ENCODE measurements around the gene U2AF2.

DNA sequence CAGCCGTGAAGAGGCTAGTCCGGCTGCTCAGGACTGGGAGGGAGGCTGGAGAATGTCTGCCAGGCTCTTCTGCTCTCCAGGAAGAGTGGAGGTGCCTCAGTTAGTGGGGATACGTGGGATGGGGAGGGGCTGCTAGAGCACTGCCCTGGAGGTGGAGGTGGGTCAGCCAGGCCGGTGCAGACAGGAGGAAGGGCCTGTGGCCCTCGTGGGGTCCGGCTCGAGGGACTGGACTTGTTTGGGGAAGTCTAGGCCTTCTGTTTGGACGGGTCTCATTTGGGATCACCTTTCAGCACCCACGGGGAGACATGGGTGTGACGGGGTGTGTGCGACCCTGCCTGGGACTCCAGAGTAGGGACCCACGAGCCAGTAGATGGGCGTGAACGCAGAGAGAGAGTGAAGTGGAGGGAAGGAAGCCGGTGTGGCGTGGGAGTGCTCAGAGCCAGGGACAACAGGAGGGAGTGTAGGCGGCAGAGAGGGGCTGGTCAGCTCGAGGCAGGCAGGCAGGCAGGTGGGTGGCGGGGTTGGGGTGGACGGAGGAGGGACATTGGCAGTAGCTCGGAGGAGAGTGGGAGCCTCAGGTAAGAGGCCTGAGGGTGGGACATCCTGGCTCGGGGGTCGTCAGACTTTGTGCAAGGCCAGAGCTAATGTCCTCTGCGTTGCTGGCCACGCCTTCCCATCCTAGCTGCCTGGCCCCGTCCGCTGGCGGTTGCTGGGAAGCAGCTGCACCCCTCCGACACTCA lies 31.6 kb downstream of the U2AF2 start:
- TF ChIP-seq SIN3A (IDR thresholded peaks at IDR 0.05; ENCODE audit: borderline replicate concordance, insufficient read depth, low read depth, low read length) (no peak), POLR2AphosphoS5 (IDR thresholded peaks at IDR 0.05; ENCODE audit: low read depth, low read length) (no peak)
- TF ChIP-seq, protein P1, sequence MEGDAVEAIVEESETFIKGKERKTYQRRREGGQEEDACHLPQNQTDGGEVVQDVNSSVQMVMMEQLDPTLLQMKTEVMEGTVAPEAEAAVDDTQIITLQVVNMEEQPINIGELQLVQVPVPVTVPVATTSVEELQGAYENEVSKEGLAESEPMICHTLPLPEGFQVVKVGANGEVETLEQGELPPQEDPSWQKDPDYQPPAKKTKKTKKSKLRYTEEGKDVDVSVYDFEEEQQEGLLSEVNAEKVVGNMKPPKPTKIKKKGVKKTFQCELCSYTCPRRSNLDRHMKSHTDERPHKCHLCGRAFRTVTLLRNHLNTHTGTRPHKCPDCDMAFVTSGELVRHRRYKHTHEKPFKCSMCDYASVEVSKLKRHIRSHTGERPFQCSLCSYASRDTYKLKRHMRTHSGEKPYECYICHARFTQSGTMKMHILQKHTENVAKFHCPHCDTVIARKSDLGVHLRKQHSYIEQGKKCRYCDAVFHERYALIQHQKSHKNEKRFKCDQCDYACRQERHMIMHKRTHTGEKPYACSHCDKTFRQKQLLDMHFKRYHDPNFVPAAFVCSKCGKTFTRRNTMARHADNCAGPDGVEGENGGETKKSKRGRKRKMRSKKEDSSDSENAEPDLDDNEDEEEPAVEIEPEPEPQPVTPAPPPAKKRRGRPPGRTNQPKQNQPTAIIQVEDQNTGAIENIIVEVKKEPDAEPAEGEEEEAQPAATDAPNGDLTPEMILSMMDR (IDR thresholded peaks at IDR 0.05) = no peak
- TF ChIP-seq, protein P2, sequence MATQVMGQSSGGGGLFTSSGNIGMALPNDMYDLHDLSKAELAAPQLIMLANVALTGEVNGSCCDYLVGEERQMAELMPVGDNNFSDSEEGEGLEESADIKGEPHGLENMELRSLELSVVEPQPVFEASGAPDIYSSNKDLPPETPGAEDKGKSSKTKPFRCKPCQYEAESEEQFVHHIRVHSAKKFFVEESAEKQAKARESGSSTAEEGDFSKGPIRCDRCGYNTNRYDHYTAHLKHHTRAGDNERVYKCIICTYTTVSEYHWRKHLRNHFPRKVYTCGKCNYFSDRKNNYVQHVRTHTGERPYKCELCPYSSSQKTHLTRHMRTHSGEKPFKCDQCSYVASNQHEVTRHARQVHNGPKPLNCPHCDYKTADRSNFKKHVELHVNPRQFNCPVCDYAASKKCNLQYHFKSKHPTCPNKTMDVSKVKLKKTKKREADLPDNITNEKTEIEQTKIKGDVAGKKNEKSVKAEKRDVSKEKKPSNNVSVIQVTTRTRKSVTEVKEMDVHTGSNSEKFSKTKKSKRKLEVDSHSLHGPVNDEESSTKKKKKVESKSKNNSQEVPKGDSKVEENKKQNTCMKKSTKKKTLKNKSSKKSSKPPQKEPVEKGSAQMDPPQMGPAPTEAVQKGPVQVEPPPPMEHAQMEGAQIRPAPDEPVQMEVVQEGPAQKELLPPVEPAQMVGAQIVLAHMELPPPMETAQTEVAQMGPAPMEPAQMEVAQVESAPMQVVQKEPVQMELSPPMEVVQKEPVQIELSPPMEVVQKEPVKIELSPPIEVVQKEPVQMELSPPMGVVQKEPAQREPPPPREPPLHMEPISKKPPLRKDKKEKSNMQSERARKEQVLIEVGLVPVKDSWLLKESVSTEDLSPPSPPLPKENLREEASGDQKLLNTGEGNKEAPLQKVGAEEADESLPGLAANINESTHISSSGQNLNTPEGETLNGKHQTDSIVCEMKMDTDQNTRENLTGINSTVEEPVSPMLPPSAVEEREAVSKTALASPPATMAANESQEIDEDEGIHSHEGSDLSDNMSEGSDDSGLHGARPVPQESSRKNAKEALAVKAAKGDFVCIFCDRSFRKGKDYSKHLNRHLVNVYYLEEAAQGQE (IDR thresholded peaks at IDR 0.05; ENCODE audit: insufficient read depth in 1 of 2, low read depth in 2 of 2, low read length in 1 of 2) = no peak
